Memory B cell (primary cell): ENCODE results near the gene BLZF1.
"Not testable (repeated sequence)": the region's sequence is repeated elsewhere in the genome, so short reads cannot be mapped to it uniquely, and the experiment has no call there.

Experiments used
- ATAC-seq: fragments of 150-1000 bp; cut with Tn5 transposase; 2 replicates; pipeline ENCODE4 v1.10.0; 2021; ENCODE audit warnings: low read depth, mild to moderate bottlenecking, moderate library complexity
- DNase-seq, 2 donors: peaks; one replicate each; pipeline ENCODE4 v3.0.0; 2022; ENCODE audit warnings: low spot score in 2 of 2
- H3K27ac Mint-ChIP-seq: one replicate; pipeline ENCODE4 v1.8.0; 2022; ENCODE audit warnings: mild to moderate bottlenecking, moderate library complexity, mixed read lengths
- H3K27me3 Mint-ChIP-seq: one replicate; pipeline ENCODE4 v1.8.0; 2022; ENCODE audit warnings: mixed read lengths
- H3K36me3 Mint-ChIP-seq: one replicate; pipeline ENCODE4 v1.8.0; 2022; ENCODE audit warnings: mild to moderate bottlenecking, mixed read lengths
- H3K4me1 Mint-ChIP-seq: one replicate; pipeline ENCODE4 v1.8.0; 2022; ENCODE audit warnings: mixed read lengths
- H3K4me3 Mint-ChIP-seq: one replicate; pipeline ENCODE4 v1.8.0; 2022; ENCODE audit warnings: mild to moderate bottlenecking, moderate library complexity, mixed read lengths
- H3K9me3 Mint-ChIP-seq: one replicate; pipeline ENCODE4 v1.8.0; 2022; ENCODE audit warnings: mixed read lengths

Gene BLZF1

GRCh38 chr1:169381162-169381561 is 13.2 kb downstream of the BLZF1 start:
- H3K36me3 Mint-ChIP-seq, result peaks cover 31% of the 10 kb centered on the region
- no peak overlapping the region for H3K27ac Mint-ChIP-seq
- no peaks in the 10 kb centered on the region for H3K9me3 Mint-ChIP-seq
- no peaks in the 10 kb centered on the region for H3K4me1 Mint-ChIP-seq
- ATAC-seq, result no peak
- no peaks in the 10 kb centered on the region for H3K27me3 Mint-ChIP-seq
- H3K4me3 Mint-ChIP-seq, result no peak overlapping the region
- no peak for DNase-seq

- H3K27me3 Mint-ChIP-seq, result no peaks in the 10 kb centered on the region
- no peak for ATAC-seq
These were observed 15.5 kb downstream of the BLZF1 start for GRCh38 chr1:169383449-169383848.

GRCh38 chr1:169387399-169387798 is 19.4 kb downstream of the BLZF1 start:
- Mint-ChIP-seq H3K9me3 (peaks cover 1% of the 10 kb centered on the region), H3K36me3 (peaks cover 30% of the 10 kb centered on the region), H3K4me3 (no peak overlapping the region), H3K27ac (no peak overlapping the region), H3K4me1 (no peaks in the 10 kb centered on the region), H3K27me3 (no peaks in the 10 kb centered on the region)
- DNase-seq, result no peak
- no peak for ATAC-seq

More at GRCh38 chr1:169383449-169383848, 15.5 kb downstream of the BLZF1 start:
- Mint-ChIP-seq H3K36me3 (peaks cover 26% of the 10 kb centered on the region), H3K4me1 (no peaks in the 10 kb centered on the region), H3K27ac (no peak overlapping the region), H3K4me3 (no peak overlapping the region), H3K9me3 (no peaks in the 10 kb centered on the region)
- DNase-seq, result no peak

GRCh38 chr1:169390303-169390702 is 22.3 kb downstream of the BLZF1 start:
- no peak overlapping the region for H3K4me3 Mint-ChIP-seq
- no peak for ATAC-seq

GRCh38 chr1:169392406-169392805 is 24.4 kb downstream of the BLZF1 start:
- Mint-ChIP-seq H3K9me3 (peaks cover 1% of the 10 kb centered on the region), H3K4me1 (no peaks in the 10 kb centered on the region), H3K4me3 (no peak overlapping the region), H3K36me3 (peaks cover 48% of the 10 kb centered on the region), H3K27me3 (no peaks in the 10 kb centered on the region), H3K27ac (no peak overlapping the region)
- ATAC-seq, result no peak
- DNase-seq, result no peak

More at GRCh38 chr1:169390303-169390702, 22.3 kb downstream of the BLZF1 start:
- peaks cover 41% of the 10 kb centered on the region for H3K36me3 Mint-ChIP-seq
- H3K27ac Mint-ChIP-seq, result no peak overlapping the region
- no peaks in the 10 kb centered on the region for H3K27me3 Mint-ChIP-seq
- DNase-seq, result no peak
- no peaks in the 10 kb centered on the region for H3K4me1 Mint-ChIP-seq
- H3K9me3 Mint-ChIP-seq, result peaks cover 1% of the 10 kb centered on the region

- peaks cover 32% of the 10 kb centered on the region for H3K36me3 Mint-ChIP-seq
- H3K27me3 Mint-ChIP-seq, result no peaks in the 10 kb centered on the region
- no peak overlapping the region for H3K27ac Mint-ChIP-seq
- ATAC-seq (no peak), DNase-seq (no peak)
- no peak overlapping the region for H3K4me3 Mint-ChIP-seq
- H3K4me1 Mint-ChIP-seq, result no peaks in the 10 kb centered on the region
- H3K9me3 Mint-ChIP-seq, result peaks cover 6% of the 10 kb centered on the region
These were observed 28.0 kb downstream of the BLZF1 start for GRCh38 chr1:169395955-169396354.

GRCh38 chr1:169402578-169402977 is 34.6 kb downstream of the BLZF1 start:
- Mint-ChIP-seq H3K9me3 (peaks cover 31% of the 10 kb centered on the region), H3K36me3 (peaks cover 11% of the 10 kb centered on the region)
- DNase-seq, H3K4me1 Mint-ChIP-seq, H3K4me3 Mint-ChIP-seq, ATAC-seq, H3K27me3 Mint-ChIP-seq, H3K27ac Mint-ChIP-seq: not testable (repeated sequence)

- H3K9me3 Mint-ChIP-seq, result peaks cover 29% of the 10 kb centered on the region
- ATAC-seq, H3K27me3 Mint-ChIP-seq, H3K4me3 Mint-ChIP-seq, H3K4me1 Mint-ChIP-seq, DNase-seq, H3K36me3 Mint-ChIP-seq, H3K27ac Mint-ChIP-seq: not testable (repeated sequence)
These were observed 40.3 kb downstream of the BLZF1 start for GRCh38 chr1:169408340-169408739.

GRCh38 chr1:169414952-169415351 is 47.0 kb downstream of the BLZF1 start:
- H3K27me3 Mint-ChIP-seq, result no peaks in the 10 kb centered on the region
- H3K4me3 Mint-ChIP-seq, result no peak overlapping the region
- peaks cover 2% of the 10 kb centered on the region for H3K4me1 Mint-ChIP-seq
- DNase-seq (no peak), ATAC-seq (no peak)
- peaks cover 9% of the 10 kb centered on the region for H3K9me3 Mint-ChIP-seq
- no peak overlapping the region for H3K27ac Mint-ChIP-seq
- no peaks in the 10 kb centered on the region for H3K36me3 Mint-ChIP-seq

- Mint-ChIP-seq H3K27ac (no peak overlapping the region), H3K36me3 (no peaks in the 10 kb centered on the region), H3K4me1 (peaks cover 2% of the 10 kb centered on the region), H3K4me3 (no peak overlapping the region), H3K27me3 (peaks cover 10% of the 10 kb centered on the region), H3K9me3 (no peaks in the 10 kb centered on the region)
- no peak for DNase-seq
- no peak for ATAC-seq
These were observed 53.3 kb downstream of the BLZF1 start for GRCh38 chr1:169421309-169421708.

- Mint-ChIP-seq H3K9me3 (peaks cover 2% of the 10 kb centered on the region), H3K27me3 (peaks cover 36% of the 10 kb centered on the region), H3K36me3 (no peaks in the 10 kb centered on the region), H3K4me3 (no peak overlapping the region), H3K27ac (no peak overlapping the region), H3K4me1 (peaks cover 6% of the 10 kb centered on the region)
- DNase-seq (no peak), ATAC-seq (no peak)
These were observed 58.2 kb downstream of the BLZF1 start for GRCh38 chr1:169426174-169426705.

- H3K36me3 Mint-ChIP-seq, result peaks cover 1% of the 10 kb centered on the region
- H3K27ac Mint-ChIP-seq, result peak within 1 kb of the TSS; percentile 4
- H3K27me3 Mint-ChIP-seq, result peaks cover 33% of the 10 kb centered on the region
- DNase-seq (peak; percentile 11 to 32), ATAC-seq (peak; percentile 92)
- H3K4me3 Mint-ChIP-seq, result peak within 1 kb of the TSS; percentile 81
- H3K9me3 Mint-ChIP-seq, result peaks cover 6% of the 10 kb centered on the region
- peaks cover 6% of the 10 kb centered on the region for H3K4me1 Mint-ChIP-seq
These were observed 59.2 kb downstream of the BLZF1 start, which contains the start of gene CCDC181 for GRCh38 chr1:169427081-169427641. Gene CCDC181, minus strand, starts transcription at chr1:169427474. Its CDS starts 2,547 bp downstream, at chr1:169424927.
